CD14-positive monocyte (primary cell): ENCODE measurements around the gene PDGFB. TPM values are rescaled to one million over a fixed set of nuclear protein-coding genes. Genes with fewer than 3 reads are reported as not detected.

Experiments used
- DNase-seq, 3 donors: peaks; one replicate each; pipeline ENCODE4 v3.0.0-alpha.2; 2011 to 2022
- H2AFZ ChIP-seq: 2 replicates; pipeline ENCODE4 v1.6.0; 2012; ENCODE audit warnings: mild to moderate bottlenecking, low read depth, low read length, inconsistent platforms; ENCODE audit not compliant: insufficient read depth, poor library complexity, severe bottlenecking
- H3K27ac ChIP-seq, 2 donors: 1 replicate in 1 of 2; 2 replicates in 1 of 2; pipeline ENCODE4 v1.5.1; 2012 to 2013; ENCODE audit warnings: low read length in 2 of 2, control low read depth in 1 of 2, inconsistent platforms in 1 of 2, low read depth in 1 of 2, mild to moderate bottlenecking in 1 of 2
- H3K27me3 ChIP-seq, 2 donors: one replicate each; pipeline versions ENCODE4 v1.6.0 to v1.6.1; 2011 to 2013; ENCODE audit warnings: low read length in 2 of 2; ENCODE audit not compliant: control insufficient read depth in 2 of 2, insufficient read depth in 2 of 2
- H3K36me3 ChIP-seq, 2 donors: replicated peaks in 1 of 2; 1 replicate in 1 of 2; 2 replicates in 1 of 2; pipeline versions ENCODE4 v1.5.1 to v1.6.1; 2012 to 2013; ENCODE audit warnings: low read length in 2 of 2, control low read depth in 1 of 2, inconsistent platforms in 1 of 2, mild to moderate bottlenecking in 1 of 2; ENCODE audit not compliant: insufficient read depth in 2 of 2, control insufficient read depth in 1 of 2
- H3K4me1 ChIP-seq, 2 donors: 1 replicate in 1 of 2; 2 replicates in 1 of 2; pipeline versions ENCODE4 v1.5.1 to v1.6.1; 2012 to 2013; ENCODE audit warnings: low read length in 2 of 2, control low read depth in 1 of 2, inconsistent platforms in 1 of 2, mild to moderate bottlenecking in 1 of 2, moderate library complexity in 1 of 2; ENCODE audit not compliant: insufficient read depth in 2 of 2, control insufficient read depth in 1 of 2
- H3K4me2 ChIP-seq: replicated peaks from 2 replicates; pipeline ENCODE3; 2012; ENCODE audit warnings: low read length, moderate library complexity, mild to moderate bottlenecking; ENCODE audit not compliant: poor library complexity, severe bottlenecking; ENCODE audit errors: extremely low read depth
- H3K4me3 ChIP-seq, 3 experiments: fragments of 200-600 bp in 1 of 3; sonication (generic) in 1 of 3; replicated peaks in 1 of 3; 1 replicate in 2 of 3; 2 replicates in 1 of 3; pipeline ENCODE4 v1.5.1; 2011 to 2013; ENCODE audit warnings: low read length in 3 of 3, mild to moderate bottlenecking in 3 of 3, control low read depth in 2 of 3, low read depth in 2 of 3, inconsistent platforms in 1 of 3, moderate library complexity in 1 of 3
- H3K79me2 ChIP-seq: 2 replicates; pipeline ENCODE4 v1.6.0; 2012; ENCODE audit warnings: mild to moderate bottlenecking, control low read depth, inconsistent platforms, low read length, moderate library complexity; ENCODE audit not compliant: insufficient read depth
- H3K9ac ChIP-seq: 2 replicates; pipeline ENCODE4 v1.6.0; 2017; ENCODE audit warnings: low read length, mild to moderate bottlenecking; ENCODE audit not compliant: insufficient read depth, poor library complexity, severe bottlenecking
- H3K9me3 ChIP-seq, 2 donors: replicated peaks in 1 of 2; 1 replicate in 1 of 2; 2 replicates in 1 of 2; pipeline versions ENCODE4 v1.5.1 to v1.6.1; 2012 to 2013; ENCODE audit warnings: low read length in 2 of 2, control low read depth in 1 of 2; ENCODE audit not compliant: control insufficient read depth in 1 of 2, insufficient read depth in 1 of 2
- H4K20me1 ChIP-seq: 2 replicates; pipeline ENCODE4 v1.6.0; 2012; ENCODE audit warnings: mild to moderate bottlenecking, low read length, control low read depth, moderate library complexity; ENCODE audit not compliant: insufficient read depth
- H3K27ac Mint-ChIP-seq, 7 donors: one replicate each; pipeline ENCODE4 v1.8.0; 2020; ENCODE audit warnings: mild to moderate bottlenecking in 7 of 7, mixed read lengths in 7 of 7, moderate library complexity in 6 of 7, inconsistent platforms in 2 of 7
- H3K27me3 Mint-ChIP-seq, 3 donors: one replicate each; pipeline ENCODE4 v1.8.0; 2021 to 2022; ENCODE audit warnings: low read depth in 3 of 3, mild to moderate bottlenecking in 3 of 3, mixed read lengths in 3 of 3, moderate library complexity in 3 of 3, inconsistent platforms in 1 of 3
- H3K36me3 Mint-ChIP-seq, 2 donors: one replicate each; pipeline ENCODE4 v1.8.0; 2020; ENCODE audit warnings: mixed read lengths in 2 of 2, inconsistent platforms in 1 of 2, mild to moderate bottlenecking in 1 of 2
- H3K4me1 Mint-ChIP-seq: one replicate; pipeline ENCODE4 v1.8.0; 2020; ENCODE audit warnings: mild to moderate bottlenecking, mixed read lengths
- H3K4me3 Mint-ChIP-seq, 2 donors: one replicate each; pipeline ENCODE4 v1.8.0; 2020; ENCODE audit warnings: mild to moderate bottlenecking in 2 of 2, mixed read lengths in 2 of 2, moderate library complexity in 1 of 2
- H3K9me3 Mint-ChIP-seq, 7 donors: one replicate each; pipeline ENCODE4 v1.8.0; 2020 to 2022; ENCODE audit warnings: mixed read lengths in 7 of 7, mild to moderate bottlenecking in 6 of 7, moderate library complexity in 6 of 7, inconsistent platforms in 2 of 7
- WGBS: methylation state at CpG from one replicate; pipeline ENCODE4 v1.1.5; 2013; ENCODE audit warnings: missing lambda C conversion rate; ENCODE audit not compliant: insufficient coverage; 5-methylcytosine and 5-hydroxymethylcytosine counted together
- intact Hi-C, 2 donors: fragments of 100-400 bp; cut with micrococcal nuclease; formaldehyde crosslinking; loops; one replicate each; pipeline versions ENCODE4 v1.15.0 to v1.15.1; 2023
- polyA plus RNA-seq, 3 donors: library from polyadenylated mRNA; depleted of rRNA in 1 of 3; unstranded in 2 of 3; stranded (reverse) in 1 of 3; fragments of 300-500 nt in 2 of 3; fragments of >200 nt in 1 of 3; fragmentation: Illumina TruSeq in 2 of 3; gene quantifications; 1 replicate in 2 of 3; 2 replicates in 1 of 3; pipeline ENCODE4 v1.2.3, GENCODE V29; 2012 to 2021
- TF ChIP-seq, protein P1 (sequence below): fragments of 200-600 bp; IDR thresholded peaks from one replicate; pipeline ENCODE4 v1.8.0; 2022; ENCODE audit warnings: antibody characterized with exemption, mild to moderate bottlenecking

PDGFB gene
- polyA plus RNA-seq, 3 donors: 0.15 TPM; not detected in 2

DNA sequence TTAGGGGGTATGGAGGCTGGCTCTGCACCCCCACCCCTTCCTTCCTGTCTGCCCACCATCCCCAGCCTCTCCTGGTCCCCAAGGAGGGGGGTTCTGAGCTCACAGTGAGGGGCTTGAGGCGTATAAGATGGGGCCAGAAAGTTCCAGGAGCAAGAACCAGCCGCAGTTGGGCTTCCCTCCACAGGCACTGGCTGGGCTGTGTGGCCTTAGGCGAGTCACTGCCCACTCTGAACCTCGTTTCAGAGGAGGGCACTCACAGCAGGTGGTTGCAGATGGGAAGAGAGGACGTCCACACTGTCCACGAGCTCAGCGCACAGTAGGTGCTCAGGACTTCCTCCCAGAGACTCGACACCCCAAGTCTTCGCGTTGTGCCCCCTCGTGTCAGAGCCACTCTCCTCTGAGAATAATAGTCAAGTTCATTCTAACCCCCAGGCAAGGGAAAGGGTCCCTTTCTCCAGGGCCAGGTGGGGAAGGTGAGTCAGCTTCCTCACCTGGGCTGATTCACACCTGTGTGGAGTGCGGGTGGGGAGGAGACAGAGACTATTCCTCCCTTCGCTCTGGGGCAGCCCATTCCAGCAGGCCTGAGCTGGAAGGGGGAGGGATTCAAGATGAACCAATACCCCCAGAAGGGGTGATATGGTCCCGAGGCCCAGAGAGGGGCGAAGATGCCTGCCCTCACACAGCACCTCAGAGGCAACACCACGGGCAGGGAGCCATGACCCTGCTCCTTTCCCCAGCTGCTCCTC lies 45.4 kb upstream of the PDGFB start:
- no peak overlapping the region for H3K4me3 Mint-ChIP-seq
- Histone ChIP-seq H3K79me2 (no peaks in the 10 kb centered on the region), H3K4me3 (no peak overlapping the region), H3K27me3 (no peaks in the 10 kb centered on the region), H3K9me3 (peaks cover 2% of the 10 kb centered on the region in 2 donors), H3K4me2 (no peak overlapping the region), H3K4me1 (peaks cover 55 to 69% of the 10 kb centered on the region in 2 donors), H2AFZ (no peak overlapping the region), H3K27ac (no peak overlapping the region), H3K9ac (no peak overlapping the region), H3K36me3 (no peaks in the 10 kb centered on the region), H4K20me1 (no peaks in the 10 kb centered on the region)
- intact Hi-C loops: no loop called here
- peak overlapping the region in 1 of 7 donors; percentile 31 for H3K27ac Mint-ChIP-seq
- DNase-seq: no peak
- H3K27me3 Mint-ChIP-seq: peaks cover 0 to 1% (median 1%) of the 10 kb centered on the region in 3 donors
- 96% methylated on average over 9 of the region's 16 CpGs for WGBS
- TF ChIP-seq, protein P1, sequence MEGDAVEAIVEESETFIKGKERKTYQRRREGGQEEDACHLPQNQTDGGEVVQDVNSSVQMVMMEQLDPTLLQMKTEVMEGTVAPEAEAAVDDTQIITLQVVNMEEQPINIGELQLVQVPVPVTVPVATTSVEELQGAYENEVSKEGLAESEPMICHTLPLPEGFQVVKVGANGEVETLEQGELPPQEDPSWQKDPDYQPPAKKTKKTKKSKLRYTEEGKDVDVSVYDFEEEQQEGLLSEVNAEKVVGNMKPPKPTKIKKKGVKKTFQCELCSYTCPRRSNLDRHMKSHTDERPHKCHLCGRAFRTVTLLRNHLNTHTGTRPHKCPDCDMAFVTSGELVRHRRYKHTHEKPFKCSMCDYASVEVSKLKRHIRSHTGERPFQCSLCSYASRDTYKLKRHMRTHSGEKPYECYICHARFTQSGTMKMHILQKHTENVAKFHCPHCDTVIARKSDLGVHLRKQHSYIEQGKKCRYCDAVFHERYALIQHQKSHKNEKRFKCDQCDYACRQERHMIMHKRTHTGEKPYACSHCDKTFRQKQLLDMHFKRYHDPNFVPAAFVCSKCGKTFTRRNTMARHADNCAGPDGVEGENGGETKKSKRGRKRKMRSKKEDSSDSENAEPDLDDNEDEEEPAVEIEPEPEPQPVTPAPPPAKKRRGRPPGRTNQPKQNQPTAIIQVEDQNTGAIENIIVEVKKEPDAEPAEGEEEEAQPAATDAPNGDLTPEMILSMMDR: no peak
- peaks cover under 1 to 5% (median 2%) of the 10 kb centered on the region in 7 donors for H3K9me3 Mint-ChIP-seq
- peaks cover 0 to 4% of the 10 kb centered on the region in 2 donors for H3K36me3 Mint-ChIP-seq
- H3K4me1 Mint-ChIP-seq: peaks cover 65% of the 10 kb centered on the region

DNA sequence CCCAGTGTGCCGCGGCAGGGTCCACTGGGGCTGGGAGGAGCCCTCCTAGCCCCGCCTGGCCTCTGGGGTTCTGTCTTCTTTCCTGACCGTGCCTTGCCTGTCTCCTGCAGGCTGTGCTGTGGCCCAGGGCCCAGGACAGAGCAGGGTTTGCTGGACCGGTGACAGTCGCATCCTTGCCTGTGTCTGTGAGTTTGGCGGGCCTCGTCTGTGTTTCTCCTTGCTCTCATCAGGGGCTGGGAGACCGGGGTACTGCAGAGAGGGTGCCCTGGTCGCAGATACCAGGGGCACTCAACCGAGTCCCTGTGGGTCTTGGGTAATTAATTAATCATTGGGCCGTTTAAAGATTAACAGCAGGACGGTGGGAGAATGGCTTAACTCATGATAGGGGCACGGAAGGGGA lies 44.8 kb upstream of the PDGFB start:
- TF ChIP-seq, protein P1: no peak
- no peak overlapping the region for H3K4me3 ChIP-seq
- Mint-ChIP-seq H3K27me3 (peaks cover 0 to 1% (median 0%) of the 10 kb centered on the region in 3 donors), H3K4me1 (peaks cover 62% of the 10 kb centered on the region), H3K9me3 (peaks cover 6 to 12% (median 8%) of the 10 kb centered on the region in 7 donors), H3K4me3 (no peak overlapping the region), H3K36me3 (peaks cover 0 to 10% of the 10 kb centered on the region in 2 donors), H3K27ac (peak overlapping the region in 1 of 7 donors; percentile 63)
- 91% methylated on average over 12 of the region's 14 CpGs for WGBS
- no peak overlapping the region for H3K4me2 ChIP-seq
- no peaks in the 10 kb centered on the region for H3K79me2 ChIP-seq
- H3K9me3 ChIP-seq: peaks cover 8% of the 10 kb centered on the region in 2 donors
- no peak overlapping the region for H3K27ac ChIP-seq
- no peak overlapping the region for H2AFZ ChIP-seq
- no peaks in the 10 kb centered on the region for H4K20me1 ChIP-seq
- H3K27me3 ChIP-seq: no peaks in the 10 kb centered on the region
- DNase-seq: no peak
- intact Hi-C loops: no loop called here
- no peaks in the 10 kb centered on the region for H3K36me3 ChIP-seq
- no peak overlapping the region for H3K9ac ChIP-seq
- H3K4me1 ChIP-seq: peaks cover 55 to 69% of the 10 kb centered on the region in 2 donors
